ENCODE results near the gene SLC5A8.
"Not testable (repeated sequence)": the region's sequence is repeated elsewhere in the genome, so short reads cannot be mapped to it uniquely, and the experiment has no call there.

Gene SLC5A8

GRCh38 chr12:101172316-101172715 is 37.7 kb downstream of the SLC5A8 start:
- DNase-seq (ENCODE audit: low spot score): no peak

GRCh38 chr12:101168001-101168400 is 42.0 kb downstream of the SLC5A8 start:
- DNase-seq (ENCODE audit: low spot score): no peak

GRCh38 chr12:101166866-101167265 is 43.2 kb downstream of the SLC5A8 start:
- DNase-seq (ENCODE audit: low spot score): no peak

GRCh38 chr12:101165319-101165718 is 44.7 kb downstream of the SLC5A8 start:
- no peak for DNase-seq (ENCODE audit: low spot score)

GRCh38 chr12:101145777-101146431 is 64.1 kb downstream of the SLC5A8 start:
- DNase-seq (ENCODE audit: low spot score): not testable (repeated sequence)

- DNase-seq (ENCODE audit: low spot score): no peak
These were observed 82.4 kb downstream of the SLC5A8 start for GRCh38 chr12:101127521-101128219.

- no peak for DNase-seq (ENCODE audit: low spot score)
These were observed 92.2 kb downstream of the SLC5A8 start for GRCh38 chr12:101117842-101118241.

- DNase-seq (ENCODE audit: low spot score): no peak
These were observed 93.1 kb downstream of the SLC5A8 start for GRCh38 chr12:101116911-101117310.

- no peak for DNase-seq (ENCODE audit: low spot score)
These were observed 94.7 kb downstream of the SLC5A8 start for GRCh38 chr12:101115326-101115725.

GRCh38 chr12:101111441-101111840 is 98.6 kb downstream of the SLC5A8 start:
- no peak for DNase-seq (ENCODE audit: low spot score)

GRCh38 chr12:101110866-101111265 is 99.2 kb downstream of the SLC5A8 start:
- DNase-seq (ENCODE audit: low spot score): no peak

GRCh38 chr12:101108130-101108529 is 101.9 kb downstream of the SLC5A8 start:
- DNase-seq (ENCODE audit: low spot score): no peak

GRCh38 chr12:101107032-101107763 is 102.8 kb downstream of the SLC5A8 start:
- DNase-seq (ENCODE audit: low spot score): no peak

Measured in CD4-positive, alpha-beta T cell treated with Interleukin-2 at 100 ng/mL for 4 hours (primary cell).